Calu3 (cell line): ENCODE data around the gene KCNH2. TPM values are rescaled to one million over a fixed set of nuclear protein-coding genes. Genes with fewer than 3 reads are reported as not detected.

Source experiments
- BruUV-seq: library from RNA; stranded (reverse); fragments of 400-500 nt; replicated peaks from 2 replicates; lab custom pipeline; 2021; lab: Mats Ljungman, UMichigan
- CTCF ChIA-PET: fragments of 300-600 bp; sonication (Branson Sonifier 250); formaldehyde crosslinking; loops from one replicate; lab custom pipeline; 2022; ENCODE audit warnings: antibody characterized with exemption; lab: Charles Lee
- DNase-seq: peaks from one replicate; pipeline ENCODE4 v3.0.0; 2022
- H3K27ac Mint-ChIP-seq: one replicate; pipeline ENCODE4 v1.8.0; 2022; ENCODE audit warnings: mixed read lengths; ENCODE audit not compliant: unreplicated experiment
- H3K27me3 Mint-ChIP-seq: one replicate; pipeline ENCODE4 v1.8.0; 2022; ENCODE audit warnings: mixed read lengths; ENCODE audit not compliant: unreplicated experiment
- H3K36me3 Mint-ChIP-seq: one replicate; pipeline ENCODE4 v1.8.0; 2022; ENCODE audit warnings: mild to moderate bottlenecking, moderate library complexity, mixed read lengths; ENCODE audit not compliant: insufficient read depth, unreplicated experiment
- H3K4me1 Mint-ChIP-seq: one replicate; pipeline ENCODE4 v1.8.0; 2022; ENCODE audit warnings: mild to moderate bottlenecking, low read depth, mixed read lengths; ENCODE audit not compliant: unreplicated experiment
- H3K4me3 Mint-ChIP-seq: one replicate; pipeline ENCODE4 v1.8.0; 2022; ENCODE audit warnings: mild to moderate bottlenecking, low read depth, moderate library complexity, mixed read lengths; ENCODE audit not compliant: unreplicated experiment
- H3K9me3 Mint-ChIP-seq: one replicate; pipeline ENCODE4 v1.8.0; 2022; ENCODE audit warnings: low read depth, mixed read lengths; ENCODE audit not compliant: unreplicated experiment
- intact Hi-C: fragments of 100-400 bp; cut with micrococcal nuclease; formaldehyde crosslinking; loops from one replicate; pipeline ENCODE4 v1.10.0; 2022; ENCODE audit not compliant: unreplicated experiment
- total RNA-seq: library from RNA; stranded (reverse); gene quantifications from 2 replicates; pipeline ENCODE4 v1.2.3, GENCODE V29; 2022
- TF ChIP-seq, protein P1 (sequence below): fragments of 200-600 bp; IDR thresholded peaks from one replicate; pipeline ENCODE4 v1.8.0; 2022; ENCODE audit warnings: antibody characterized with exemption; ENCODE audit not compliant: unreplicated experiment

KCNH2 gene
- total RNA-seq, 1 experiment from 2014 or later: 0.45 TPM

DNA sequence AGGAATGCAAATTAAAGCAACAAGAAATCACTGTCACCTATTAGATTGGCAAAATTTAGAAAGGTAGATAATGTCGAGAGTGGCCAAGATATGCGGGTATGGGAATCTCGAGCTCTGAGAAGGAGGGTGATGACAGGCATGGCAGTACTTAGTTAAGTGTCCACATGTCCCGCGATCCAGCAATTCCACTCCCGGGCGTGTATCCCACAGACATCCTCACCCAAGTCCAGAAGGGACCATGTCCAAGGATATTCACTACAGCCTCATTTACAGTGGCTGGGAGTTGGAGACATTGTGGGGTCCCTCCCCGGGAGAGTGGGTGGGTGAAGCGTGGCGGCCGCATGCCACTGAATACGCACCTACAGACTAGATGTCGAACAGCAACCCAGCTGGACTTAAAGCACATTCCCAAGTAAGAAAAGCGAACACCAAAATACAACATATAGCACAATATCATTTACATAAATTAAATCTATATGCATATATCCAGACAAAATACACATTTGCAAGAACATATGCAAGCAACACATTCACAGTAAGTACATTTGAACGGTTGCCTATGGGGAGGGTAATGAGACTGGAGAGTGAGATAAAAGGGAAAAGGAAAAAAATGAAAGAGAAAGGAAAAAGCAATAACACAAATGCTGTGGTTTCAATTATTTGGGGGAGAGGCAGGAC is 9.9 kb downstream of the KCNH2 start:
- intact Hi-C loops: loop anchor here (10.0 kb wide), 1 partner anchor 57 kb away; the partner anchor contains the start of genes ABCB8 and ATG9B
- Mint-ChIP-seq H3K9me3 (no peaks in the 10 kb centered on the region), H3K4me3 (no peak overlapping the region), H3K36me3 (peaks cover 4% of the 10 kb centered on the region), H3K4me1 (no peaks in the 10 kb centered on the region), H3K27ac (no peak overlapping the region), H3K27me3 (peaks cover 95% of the 10 kb centered on the region)
- DNase-seq: no peak
- BruUV-seq: no TSS peak
- CTCF ChIA-PET: interaction anchor here (0.8 kb wide), 1 partner anchor 51 kb away, joined by 5 read pairs; no protein-coding TSS in a partner anchor
- TF ChIP-seq, protein P1, sequence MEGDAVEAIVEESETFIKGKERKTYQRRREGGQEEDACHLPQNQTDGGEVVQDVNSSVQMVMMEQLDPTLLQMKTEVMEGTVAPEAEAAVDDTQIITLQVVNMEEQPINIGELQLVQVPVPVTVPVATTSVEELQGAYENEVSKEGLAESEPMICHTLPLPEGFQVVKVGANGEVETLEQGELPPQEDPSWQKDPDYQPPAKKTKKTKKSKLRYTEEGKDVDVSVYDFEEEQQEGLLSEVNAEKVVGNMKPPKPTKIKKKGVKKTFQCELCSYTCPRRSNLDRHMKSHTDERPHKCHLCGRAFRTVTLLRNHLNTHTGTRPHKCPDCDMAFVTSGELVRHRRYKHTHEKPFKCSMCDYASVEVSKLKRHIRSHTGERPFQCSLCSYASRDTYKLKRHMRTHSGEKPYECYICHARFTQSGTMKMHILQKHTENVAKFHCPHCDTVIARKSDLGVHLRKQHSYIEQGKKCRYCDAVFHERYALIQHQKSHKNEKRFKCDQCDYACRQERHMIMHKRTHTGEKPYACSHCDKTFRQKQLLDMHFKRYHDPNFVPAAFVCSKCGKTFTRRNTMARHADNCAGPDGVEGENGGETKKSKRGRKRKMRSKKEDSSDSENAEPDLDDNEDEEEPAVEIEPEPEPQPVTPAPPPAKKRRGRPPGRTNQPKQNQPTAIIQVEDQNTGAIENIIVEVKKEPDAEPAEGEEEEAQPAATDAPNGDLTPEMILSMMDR: no peak

GRCh38 chr7:150967349-150967748 is 10.8 kb downstream of the KCNH2 start:
- no peak overlapping the region for H3K27ac Mint-ChIP-seq
- intact Hi-C loops: loop anchor here (10.0 kb wide), 1 partner anchor 57 kb away; the partner anchor contains the start of genes ABCB8 and ATG9B
- peaks cover 4% of the 10 kb centered on the region for H3K36me3 Mint-ChIP-seq
- no TSS peak for BruUV-seq
- DNase-seq: no peak
- CTCF ChIA-PET: interaction anchor here (0.6 kb wide), 1 partner anchor 25 kb away, joined by 4 read pairs; no protein-coding TSS in a partner anchor
- no peaks in the 10 kb centered on the region for H3K9me3 Mint-ChIP-seq
- peaks cover 95% of the 10 kb centered on the region for H3K27me3 Mint-ChIP-seq
- H3K4me3 Mint-ChIP-seq: no peak overlapping the region
- TF ChIP-seq, protein P1: no peak
- H3K4me1 Mint-ChIP-seq: no peaks in the 10 kb centered on the region

DNA sequence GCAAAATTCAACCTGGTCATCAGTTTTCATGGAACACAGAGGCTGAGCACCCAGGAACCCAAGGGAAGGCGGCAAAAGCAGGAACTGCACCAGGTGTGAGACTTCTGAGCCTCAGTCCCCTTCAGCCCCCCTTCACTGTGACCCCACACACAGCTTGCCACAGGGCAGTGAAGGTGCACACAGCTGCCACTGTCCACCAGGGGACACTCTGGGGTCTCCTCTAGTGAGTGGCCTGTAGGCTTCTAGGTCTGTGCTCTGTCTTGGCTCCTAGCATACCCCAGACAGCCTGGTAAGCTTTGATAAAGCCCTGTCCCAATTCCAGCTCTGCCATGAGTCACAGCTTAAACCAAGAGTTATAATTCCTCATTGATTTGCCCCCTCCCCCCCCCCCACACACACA is 12.1 kb downstream of the KCNH2 start:
- H3K4me1 Mint-ChIP-seq: no peaks in the 10 kb centered on the region
- H3K27me3 Mint-ChIP-seq: peaks cover 89% of the 10 kb centered on the region
- TF ChIP-seq, protein P1: peak; percentile 29
- CTCF ChIA-PET: no interaction called here
- intact Hi-C loops: loop anchor here (10.0 kb wide), 1 partner anchor 59 kb away; the partner anchor contains the start of genes ABCB8 and ATG9B
- H3K36me3 Mint-ChIP-seq: peaks cover 4% of the 10 kb centered on the region
- DNase-seq: peak; percentile 30
- no peak overlapping the region for H3K27ac Mint-ChIP-seq
- BruUV-seq: no TSS peak
- no peaks in the 10 kb centered on the region for H3K9me3 Mint-ChIP-seq
- no peak overlapping the region for H3K4me3 Mint-ChIP-seq

DNA sequence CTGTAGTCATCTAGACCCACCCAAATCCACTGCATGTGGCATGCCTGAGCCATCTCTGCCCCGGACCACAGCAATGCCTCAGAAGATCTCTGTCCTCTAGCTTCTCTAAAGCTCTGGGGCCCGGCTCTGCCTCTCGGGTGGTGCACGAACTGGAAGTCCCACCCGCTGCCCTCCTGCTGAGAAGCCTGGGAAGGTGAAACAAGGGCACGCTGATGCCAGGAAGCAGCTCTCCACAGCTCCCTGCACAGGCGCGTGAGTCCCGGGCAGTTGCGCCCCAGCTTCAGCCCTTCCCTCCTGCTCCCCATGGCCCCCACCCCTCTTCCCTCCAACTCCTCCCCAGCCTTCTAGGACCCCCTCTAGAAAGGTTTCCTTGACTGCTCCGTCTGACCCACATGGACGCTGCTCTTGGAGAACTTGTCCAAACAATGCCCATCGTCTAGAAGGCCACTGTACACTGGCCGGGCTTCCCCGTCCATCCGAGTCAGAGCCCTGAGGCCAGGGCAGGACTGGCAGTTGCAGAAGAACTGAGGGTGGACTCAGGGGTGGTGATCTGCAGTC is 12.8 kb downstream of the KCNH2 start:
- TF ChIP-seq, protein P1: no peak
- intact Hi-C loops: loop anchor here (10.0 kb wide), 1 partner anchor 59 kb away; the partner anchor contains the start of genes ABCB8 and ATG9B
- Mint-ChIP-seq H3K36me3 (no peaks in the 10 kb centered on the region), H3K27me3 (peaks cover 89% of the 10 kb centered on the region), H3K4me3 (no peak overlapping the region), H3K9me3 (no peaks in the 10 kb centered on the region), H3K4me1 (no peaks in the 10 kb centered on the region), H3K27ac (no peak overlapping the region)
- CTCF ChIA-PET: no interaction called here
- no peak for DNase-seq
- no TSS peak for BruUV-seq
